Kidney (tissue), 14 donors: ENCODE results near the gene LRFN3. TPM values are rescaled to one million over a fixed set of nuclear protein-coding genes. Genes with fewer than 3 reads are reported as not detected.

ENCODE experiments used
- DNase-seq, 5 donors: peaks; one replicate each; pipeline ENCODE4 v3.0.0-alpha.2; 2013 to 2020
- FAIRE-seq: peaks from 2 replicates; lab custom pipeline; 2012; peaks lifted over from hg19 to GRCh38; lab: Jason Lieb, UNC
- H3K27ac ChIP-seq, 2 donors: one replicate each; pipeline ENCODE4 v1.7.0; 2013; ENCODE audit warnings: low read depth in 2 of 2, low read length in 2 of 2, inconsistent platforms in 1 of 2
- H3K27me3 ChIP-seq: one replicate; pipeline ENCODE4 v1.7.1; 2013; ENCODE audit warnings: low read length, inconsistent platforms; ENCODE audit not compliant: control insufficient read depth, insufficient read depth
- H3K36me3 ChIP-seq, 3 donors: one replicate each; pipeline versions ENCODE4 v1.7.0 to v1.7.1; 2013; ENCODE audit warnings: low read length in 3 of 3, control low read depth in 1 of 3, inconsistent platforms in 1 of 3; ENCODE audit not compliant: insufficient read depth in 3 of 3, control insufficient read depth in 2 of 3
- H3K4me1 ChIP-seq, 3 donors: one replicate each; pipeline versions ENCODE4 v1.7.0 to v1.7.1; 2013; ENCODE audit warnings: low read length in 3 of 3, inconsistent platforms in 1 of 3, low read depth in 1 of 3; ENCODE audit not compliant: control insufficient read depth in 2 of 3, insufficient read depth in 2 of 3
- H3K4me3 ChIP-seq, 3 donors: one replicate each; pipeline versions ENCODE4 v1.7.0 to v1.8.1; 2013; ENCODE audit warnings: low read length in 3 of 3, control low read depth in 1 of 3, inconsistent platforms in 1 of 3
- H3K9ac ChIP-seq, 3 donors: one replicate each; pipeline versions ENCODE4 v1.7.0 to v1.7.1; 2013; ENCODE audit warnings: low read length in 3 of 3, control low read depth in 1 of 3, inconsistent platforms in 1 of 3
- H3K9me3 ChIP-seq, 3 donors: one replicate each; pipeline versions ENCODE4 v1.7.0 to v1.7.1; 2013; ENCODE audit warnings: low read length in 3 of 3, control low read depth in 1 of 3, inconsistent platforms in 1 of 3; ENCODE audit not compliant: control insufficient read depth in 2 of 3, insufficient read depth in 1 of 3
- CTCF ChIP-seq: IDR thresholded peaks from 3 replicates; pipeline ENCODE4 v1.5.1; 2012; ENCODE audit warnings: mild to moderate bottlenecking, moderate library complexity, borderline replicate concordance; ENCODE audit not compliant: insufficient read depth; ENCODE audit errors: extremely low read depth
- intact Hi-C: fragments of 100-400 bp; cut with DNase I; formaldehyde crosslinking; loops from one replicate; pipeline ENCODE4 v1.11.1; 2022
- polyA plus RNA-seq: library from polyadenylated mRNA; stranded (reverse); fragments of 350-450 nt; fragmentation: Illumina TruSeq; extraction: RNeasy Lipid Tissue Mini Kit (QIAGEN cat#74804); gene quantifications from one replicate; pipeline ENCODE4 v1.2.3, GENCODE V29; 2014; ENCODE audit warnings: low read depth, low replicate concordance; ENCODE audit not compliant: insufficient read depth
- total RNA-seq: library from RNA; stranded (reverse); fragmentation: NEBNext Ultra II Directional; extraction: Animal tissue kit (Norgen Biotek cat#: 25700); gene quantifications from one replicate; pipeline ENCODE4 v1.2.1, GENCODE V29; 2021
- donor health status: control.
- donor health status: control.
- donor health status: control.
- donor health status: control.
- donor health status: control.
- donor health status: DM: yes; HTN: yes; CAD: no.
- donor health status: Normal renal cell carcinoma (clear cell type).

LRFN3 gene
- total and polyA plus RNA-seq, 2 donors from 2014 or later, result 8.2 to 9.4 TPM

DNA sequence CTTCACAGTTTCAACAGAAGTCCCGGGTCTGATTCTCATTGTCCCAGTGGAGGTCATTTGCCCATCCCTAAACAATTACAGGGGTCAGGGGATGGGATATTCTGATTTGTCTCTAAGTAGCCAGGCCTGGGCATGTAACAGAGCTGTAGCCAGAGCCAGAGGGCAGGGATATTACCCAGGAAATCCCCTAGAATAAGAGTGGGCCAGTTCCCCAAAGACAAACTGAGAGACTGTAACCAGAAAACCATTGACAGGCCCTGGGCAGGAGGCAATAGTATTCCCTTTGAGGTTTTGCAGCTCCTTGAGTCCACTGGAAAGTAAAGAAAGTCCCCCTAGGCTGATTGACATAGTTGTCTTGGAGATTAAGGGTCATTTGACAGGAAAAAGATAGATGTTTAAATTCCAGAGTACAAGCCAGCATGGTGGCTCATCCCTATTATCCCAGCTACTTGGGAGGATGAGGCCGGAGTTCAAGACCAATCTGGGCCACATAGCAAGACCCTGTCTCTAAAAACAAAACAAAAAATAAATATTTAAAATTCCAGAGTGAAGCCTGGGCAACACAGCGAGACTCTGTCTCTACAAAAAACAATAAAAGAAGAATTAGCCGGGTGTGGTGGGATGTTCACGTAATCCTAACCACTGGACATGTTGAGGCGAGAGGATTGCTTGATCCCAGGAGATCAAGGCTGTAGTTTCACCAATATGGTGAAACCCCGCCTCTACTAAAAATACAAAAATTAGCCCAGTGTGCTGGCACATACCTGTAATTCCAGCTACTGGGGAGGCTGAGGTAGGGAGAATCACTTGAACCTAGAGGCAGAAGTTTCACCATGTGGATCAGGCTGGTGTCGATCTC lies 57.0 kb downstream of the LRFN3 start:
- Histone ChIP-seq H3K9me3 (no peaks in the 10 kb centered on the region), H3K4me1 (peaks cover 0 to 13% (median 5%) of the 10 kb centered on the region in 3 donors), H3K4me3 (no peak overlapping the region), H3K9ac (no peak overlapping the region), H3K27ac (no peak overlapping the region), H3K36me3 (no peaks in the 10 kb centered on the region), H3K27me3 (no peaks in the 10 kb centered on the region)
- FAIRE-seq (no peak), DNase-seq (no peak)
- intact Hi-C loops, result no loop called here
- TF ChIP-seq CTCF, result no peak

- no peak for FAIRE-seq
- Histone ChIP-seq H3K9me3 (no peaks in the 10 kb centered on the region), H3K4me3 (peak overlapping the region; percentile 17 to 88 (median 88)), H3K4me1 (peaks cover 0 to 13% (median 5%) of the 10 kb centered on the region in 3 donors), H3K9ac (peak overlapping the region in 1 of 3 donors; percentile 55), H3K27me3 (no peaks in the 10 kb centered on the region), H3K27ac (no peak overlapping the region), H3K36me3 (no peaks in the 10 kb centered on the region)
- TF ChIP-seq CTCF, result no peak
- intact Hi-C loops, result no loop called here
- peak in 4 of 5 donors; percentile 46 to 61 (median 50) for DNase-seq
These were observed 57.9 kb downstream of the LRFN3 start for GRCh38 chr19:35993923-35994598.

Other genes starting within 250 kb of the LRFN3 start
- gene ZBTB32, start 231.8 kb upstream of the LRFN3 start, total RNA-seq, result 1.8 TPM
- gene ZBTB32, start 231.8 kb upstream of the LRFN3 start, polyA plus RNA-seq, result not detected
- gene KMT2B, start 218.4 kb upstream of the LRFN3 start, total RNA-seq, result 40.8 TPM
- gene KMT2B, start 218.4 kb upstream of the LRFN3 start, polyA plus RNA-seq, result 14.8 TPM
- 22.3 TPM for gene IGFLR1, start 193.9 kb upstream of the LRFN3 start, total RNA-seq
- 26.0 TPM for gene IGFLR1, start 193.9 kb upstream of the LRFN3 start, polyA plus RNA-seq
- gene U2AF1L4, start 191.0 kb upstream of the LRFN3 start, total RNA-seq, result 27.4 TPM
- 47.7 TPM for gene U2AF1L4, start 191.0 kb upstream of the LRFN3 start, polyA plus RNA-seq
- 84.0 TPM for gene PSENEN, start 190.7 kb upstream of the LRFN3 start, total RNA-seq
- 185 TPM for gene PSENEN, start 190.7 kb upstream of the LRFN3 start, polyA plus RNA-seq
- 11.2 TPM for gene LIN37, start 187.8 kb upstream of the LRFN3 start, total RNA-seq
- gene LIN37, start 187.8 kb upstream of the LRFN3 start, polyA plus RNA-seq, result 11.4 TPM
- gene HSPB6, start 179.3 kb upstream of the LRFN3 start, total RNA-seq, result 64.3 TPM
- 53.1 TPM for gene HSPB6, start 179.3 kb upstream of the LRFN3 start, polyA plus RNA-seq
- gene PROSER3, start 178.2 kb upstream of the LRFN3 start, total RNA-seq, result 34.9 TPM
- gene PROSER3, start 178.2 kb upstream of the LRFN3 start, polyA plus RNA-seq, result 2.8 TPM
- 18.5 TPM for gene ARHGAP33, start 160.8 kb upstream of the LRFN3 start, total RNA-seq
- gene ARHGAP33, start 160.8 kb upstream of the LRFN3 start, polyA plus RNA-seq, result 5.6 TPM
- 9.0 TPM for gene PRODH2, start 123.5 kb upstream of the LRFN3 start, total RNA-seq
- gene PRODH2, start 123.5 kb upstream of the LRFN3 start, polyA plus RNA-seq, result 409 TPM
- gene NPHS1, start 83.9 kb upstream of the LRFN3 start, total RNA-seq, result 0.25 TPM
- gene NPHS1, start 83.9 kb upstream of the LRFN3 start, polyA plus RNA-seq, result 39.7 TPM
- not detected for gene KIRREL2, start 79.5 kb upstream of the LRFN3 start, total RNA-seq
- 0.82 TPM for gene KIRREL2, start 79.5 kb upstream of the LRFN3 start, polyA plus RNA-seq
- gene APLP1, start 67.8 kb upstream of the LRFN3 start, total RNA-seq, result 3.8 TPM
- gene APLP1, start 67.8 kb upstream of the LRFN3 start, polyA plus RNA-seq, result 13.6 TPM
- gene NFKBID, start 35.8 kb upstream of the LRFN3 start, total RNA-seq, result 23.9 TPM
- 1.9 TPM for gene NFKBID, start 35.8 kb upstream of the LRFN3 start, polyA plus RNA-seq
- 16.7 TPM for gene HCST, start 33.8 kb upstream of the LRFN3 start, total RNA-seq
- gene HCST, start 33.8 kb upstream of the LRFN3 start, polyA plus RNA-seq, result 10.6 TPM
- 77.6 TPM for gene TYROBP, start 28.1 kb upstream of the LRFN3 start, total RNA-seq
- gene TYROBP, start 28.1 kb upstream of the LRFN3 start, polyA plus RNA-seq, result 64.2 TPM
- gene SDHAF1, start 58.8 kb downstream of the LRFN3 start, total RNA-seq, result 15.0 TPM
- 34.3 TPM for gene SDHAF1, start 58.8 kb downstream of the LRFN3 start, polyA plus RNA-seq
- gene SYNE4, start 72.4 kb downstream of the LRFN3 start, total RNA-seq, result 7.0 TPM
- gene SYNE4, start 72.4 kb downstream of the LRFN3 start, polyA plus RNA-seq, result 15.7 TPM
- 21.5 TPM for gene ALKBH6, start 77.8 kb downstream of the LRFN3 start, total RNA-seq
- gene ALKBH6, start 77.8 kb downstream of the LRFN3 start, polyA plus RNA-seq, result 21.7 TPM
- 10.3 TPM for gene CLIP3, start 96.5 kb downstream of the LRFN3 start, total RNA-seq
- gene CLIP3, start 96.5 kb downstream of the LRFN3 start, polyA plus RNA-seq, result 12.3 TPM
- 3.7 TPM for gene THAP8, start 117.9 kb downstream of the LRFN3 start, total RNA-seq
- gene THAP8, start 117.9 kb downstream of the LRFN3 start, polyA plus RNA-seq, result 10.3 TPM
- gene WDR62, start 118.5 kb downstream of the LRFN3 start, total RNA-seq, result 0.69 TPM
- gene WDR62, start 118.5 kb downstream of the LRFN3 start, polyA plus RNA-seq, result 0.58 TPM
- not detected for gene OVOL3, start 174.8 kb downstream of the LRFN3 start, total RNA-seq
- gene OVOL3, start 174.8 kb downstream of the LRFN3 start, polyA plus RNA-seq, result not detected
- gene POLR2I, start 178.5 kb downstream of the LRFN3 start, total RNA-seq, result 59.9 TPM
- gene POLR2I, start 178.5 kb downstream of the LRFN3 start, polyA plus RNA-seq, result 119 TPM
- gene TBCB, start 179.1 kb downstream of the LRFN3 start, total RNA-seq, result 144 TPM
- 242 TPM for gene TBCB, start 179.1 kb downstream of the LRFN3 start, polyA plus RNA-seq
- gene CAPNS1, start 203.7 kb downstream of the LRFN3 start, total RNA-seq, result 861 TPM
- 1,098 TPM for gene CAPNS1, start 203.7 kb downstream of the LRFN3 start, polyA plus RNA-seq
- gene COX7A1, start 216.1 kb downstream of the LRFN3 start, total RNA-seq, result 56.2 TPM
- 199 TPM for gene COX7A1, start 216.1 kb downstream of the LRFN3 start, polyA plus RNA-seq